T-cell (primary cell): ENCODE data around the gene CCDC86. TPM values are rescaled to one million over a fixed set of nuclear protein-coding genes. Genes with fewer than 3 reads are reported as not detected.

Experiments
- ATAC-seq, 4 experiments: fragments of 200-7000 bp in 3 of 4; fragments of 150-1000 bp in 1 of 4; cut with Tn5 transposase; replicated peaks in 1 of 4; 1 replicate in 3 of 4; 2 replicates in 1 of 4; pipeline ENCODE4 v1.10.0; 2021; ENCODE audit warnings: moderate library complexity in 3 of 4, mild to moderate bottlenecking in 2 of 4, moderate number of reproducible peaks in 1 of 4
- CTCF ChIA-PET, 2 donors: fragments of 300-600 bp; sonication (Branson Sonifier 250); formaldehyde crosslinking; loops; one replicate each; lab custom pipeline; 2022; ENCODE audit warnings: antibody characterized with exemption in 2 of 2; lab: Charles Lee
- POLR2A ChIA-PET, 2 donors: fragments of 300-600 bp; sonication (Branson Sonifier 250); formaldehyde crosslinking; loops; one replicate each; lab custom pipeline; 2022; ENCODE audit warnings: antibody characterized with exemption in 2 of 2; lab: Charles Lee
- DNase-seq, 35 experiments: peaks; one replicate each; pipeline versions ENCODE4 v3.0.0 to v3.0.0-alpha.2; 2013 to 2023
- H3K27ac ChIP-seq: one replicate; pipeline ENCODE4 v1.5.1; 2013; ENCODE audit warnings: low read length
- H3K27me3 ChIP-seq, 2 experiments: replicated peaks in 1 of 2; 1 replicate in 1 of 2; 2 replicates in 1 of 2; pipeline versions ENCODE4 v1.6.1 to v1.7.0; 2013; ENCODE audit warnings: low read length in 1 of 2, mixed read lengths in 1 of 2; ENCODE audit not compliant: control insufficient read depth in 2 of 2, insufficient read depth in 2 of 2; ENCODE audit errors: extremely low read depth in 1 of 2
- H3K36me3 ChIP-seq, 2 donors: 1 replicate in 1 of 2; 2 replicates in 1 of 2; pipeline versions ENCODE4 v1.6.1 to v1.7.0; 2013; ENCODE audit warnings: low read length in 1 of 2; ENCODE audit not compliant: control insufficient read depth in 2 of 2, insufficient read depth in 1 of 2; ENCODE audit errors: extremely low read depth in 1 of 2
- H3K4me1 ChIP-seq, 2 experiments: 1 replicate in 1 of 2; 2 replicates in 1 of 2; pipeline versions ENCODE4 v1.6.1 to v1.7.0; 2013; ENCODE audit warnings: low read length in 2 of 2, mixed read lengths in 1 of 2; ENCODE audit not compliant: insufficient read depth in 2 of 2, control insufficient read depth in 1 of 2; ENCODE audit errors: extremely low read depth in 1 of 2
- H3K4me3 ChIP-seq, 2 donors: 1 replicate in 1 of 2; 2 replicates in 1 of 2; pipeline versions ENCODE4 v1.5.1 to v1.7.0; 2013; ENCODE audit warnings: mild to moderate bottlenecking in 2 of 2, low read length in 1 of 2, moderate library complexity in 1 of 2; ENCODE audit not compliant: control insufficient read depth in 1 of 2; ENCODE audit errors: extremely low read depth in 1 of 2
- H3K9me3 ChIP-seq: 2 replicates; pipeline ENCODE4 v1.7.0; 2013
- H3K27ac Mint-ChIP-seq, 2 donors: one replicate each; pipeline ENCODE4 v1.8.0; 2020 to 2021; ENCODE audit warnings: mild to moderate bottlenecking in 2 of 2, mixed read lengths in 2 of 2
- H3K27me3 Mint-ChIP-seq, 2 donors: one replicate each; pipeline ENCODE4 v1.8.0; 2021 to 2022; ENCODE audit warnings: mixed read lengths in 2 of 2
- H3K36me3 Mint-ChIP-seq: one replicate; pipeline ENCODE4 v1.8.0; 2021; ENCODE audit warnings: mixed read lengths
- H3K4me1 Mint-ChIP-seq, 3 donors: one replicate each; pipeline ENCODE4 v1.8.0; 2020 to 2022; ENCODE audit warnings: mixed read lengths in 3 of 3, mild to moderate bottlenecking in 1 of 3
- H3K4me3 Mint-ChIP-seq, 3 donors: one replicate each; pipeline ENCODE4 v1.8.0; 2020 to 2022; ENCODE audit warnings: mild to moderate bottlenecking in 3 of 3, mixed read lengths in 3 of 3, moderate library complexity in 3 of 3
- H3K9me3 Mint-ChIP-seq, 3 donors: one replicate each; pipeline ENCODE4 v1.8.0; 2020 to 2022; ENCODE audit warnings: mixed read lengths in 3 of 3
- WGBS: methylation state at CpG from one replicate; pipeline ENCODE4 v1.1.5; 2013; ENCODE audit warnings: missing lambda C conversion rate; ENCODE audit not compliant: insufficient coverage; 5-methylcytosine and 5-hydroxymethylcytosine counted together
- total RNA-seq, 35 experiments: library from RNA in 6 of 35; stranded (reverse) in 6 of 35; fragments of 120-200 nt in 1 of 35; gene quantifications; one replicate each; pipeline versions ENCODE4 v1.2.1 to v1.2.4 and lab custom pipeline; 2013 to 2026

Gene CCDC86
- total RNA-seq, 5 donors from 2014 or later (not counting 1 experiment from before 2014, with no cell fraction given), result 11.6 to 20.7 (median 16.3) TPM

DNA sequence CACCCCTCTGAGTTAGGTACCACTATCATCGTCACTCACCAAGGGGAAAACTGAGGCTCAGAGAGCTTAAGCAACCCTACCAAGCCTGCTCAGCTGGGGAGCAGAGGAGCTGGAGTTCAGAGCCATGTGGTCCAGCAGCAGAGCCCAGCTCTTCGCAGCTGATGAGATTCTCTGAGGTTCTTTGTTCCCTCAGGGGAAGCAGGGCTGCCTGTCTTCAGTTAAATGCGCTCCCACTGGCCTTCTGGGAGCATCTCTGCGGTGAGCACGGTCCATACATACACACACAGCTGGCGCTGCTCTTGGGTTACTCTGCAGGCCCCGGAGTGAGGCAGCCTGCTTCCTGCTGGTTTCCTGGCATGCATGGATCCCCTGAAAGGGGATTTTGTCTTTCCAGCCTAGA is 19.0 kb downstream of the CCDC86 start:
- H3K27ac Mint-ChIP-seq, result no peak overlapping the region
- Histone ChIP-seq H3K27me3 (no peaks in the 10 kb centered on the region), H3K27ac (no peak overlapping the region), H3K4me1 (peaks cover 5 to 13% of the 10 kb centered on the region in 2 experiments), H3K9me3 (no peaks in the 10 kb centered on the region), H3K36me3 (no peaks in the 10 kb centered on the region), H3K4me3 (no peak overlapping the region)
- POLR2A ChIA-PET, result no interaction called here
- 72% methylated on average over 6 of the region's 7 CpGs for WGBS
- no peak overlapping the region for H3K4me3 Mint-ChIP-seq
- H3K4me1 Mint-ChIP-seq, result peaks cover 17 to 18% (median 18%) of the 10 kb centered on the region in 3 donors
- no peaks in the 10 kb centered on the region for H3K27me3 Mint-ChIP-seq
- H3K9me3 Mint-ChIP-seq, result no peaks in the 10 kb centered on the region
- DNase-seq (no peak), ATAC-seq (no peak)
- CTCF ChIA-PET, result no interaction called here
- no peaks in the 10 kb centered on the region for H3K36me3 Mint-ChIP-seq

- no peak overlapping the region for H3K27ac Mint-ChIP-seq
Measured at GRCh38 chr11:60862171-60862570, 20.3 kb downstream of the CCDC86 start.

DNA sequence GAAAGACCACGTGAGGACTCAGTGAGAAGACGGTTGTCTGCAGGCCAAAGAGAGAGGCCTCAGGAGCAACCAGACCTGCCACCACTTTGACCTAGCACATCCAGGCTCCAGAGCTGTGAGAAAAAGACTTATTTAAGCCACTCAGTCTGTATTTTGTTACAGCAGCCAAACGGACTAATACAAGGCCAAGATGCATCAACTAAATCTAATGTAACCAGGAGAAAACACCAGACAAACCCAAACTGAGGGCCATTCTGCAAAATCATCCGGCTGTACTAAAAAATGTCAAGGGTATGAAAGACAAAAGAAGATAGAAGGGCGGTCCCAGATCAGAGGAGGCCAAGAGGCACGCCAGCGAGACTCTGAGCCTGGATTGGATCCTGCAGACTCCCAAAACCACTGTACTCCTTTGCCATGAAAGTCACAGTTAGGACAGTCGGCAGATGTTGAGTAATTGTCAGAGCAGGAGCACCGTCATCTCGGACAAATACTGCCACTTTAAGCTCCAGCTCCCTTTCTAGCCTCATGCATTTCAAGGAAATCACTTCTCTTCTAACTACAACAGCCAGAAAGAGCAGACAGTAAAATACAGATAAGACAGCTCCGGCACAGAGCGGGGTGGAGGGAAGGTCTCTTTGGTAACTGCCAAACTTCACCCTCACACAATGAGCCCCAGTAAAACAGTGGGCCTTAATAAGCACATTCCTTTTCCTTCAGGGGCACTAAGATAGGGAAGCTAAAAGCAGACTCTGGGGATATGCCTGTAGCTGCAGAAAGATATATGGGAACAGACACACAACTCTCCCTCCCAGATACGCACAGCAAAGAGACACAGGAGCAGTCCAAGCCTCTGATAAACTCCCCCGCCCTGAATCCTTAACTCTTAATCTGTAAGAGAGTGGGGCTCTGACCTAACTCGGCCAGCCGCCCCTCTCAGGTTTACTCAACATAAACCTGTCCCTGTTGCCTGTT is 21.9 kb downstream of the CCDC86 start:
- no peak overlapping the region for H3K4me3 Mint-ChIP-seq

More at GRCh38 chr11:60862171-60862570, 20.3 kb downstream of the CCDC86 start:
- no peaks in the 10 kb centered on the region for H3K36me3 Mint-ChIP-seq
- no peak overlapping the region for H3K4me3 Mint-ChIP-seq
- peaks cover 17 to 18% (median 18%) of the 10 kb centered on the region in 3 donors for H3K4me1 Mint-ChIP-seq
- peaks cover 0 to 4% of the 10 kb centered on the region in 2 experiments for H3K27me3 ChIP-seq
- H3K27me3 Mint-ChIP-seq, result no peaks in the 10 kb centered on the region
- DNase-seq, result no peak
- H3K9me3 Mint-ChIP-seq, result no peaks in the 10 kb centered on the region
- ChIA-PET CTCF (no interaction called here), POLR2A (no interaction called here)
- no peaks in the 10 kb centered on the region for H3K9me3 ChIP-seq
- H3K4me3 ChIP-seq, result no peak overlapping the region
- H3K36me3 ChIP-seq, result no peaks in the 10 kb centered on the region
- no peak overlapping the region for H3K27ac ChIP-seq
- 84% methylated on average over 8 of the region's 9 CpGs for WGBS
- no peak for ATAC-seq
- peaks cover 5 to 13% of the 10 kb centered on the region in 2 experiments for H3K4me1 ChIP-seq

GRCh38 chr11:60864856-60865513 is 23.1 kb downstream of the CCDC86 start:
- H3K4me1 Mint-ChIP-seq, result peaks cover 0 to 7% (median 4%) of the 10 kb centered on the region in 3 donors
- Histone ChIP-seq H3K36me3 (no peaks in the 10 kb centered on the region), H3K27me3 (peaks cover 0 to 26% of the 10 kb centered on the region in 2 experiments), H3K4me3 (no peak overlapping the region), H3K4me1 (peaks cover 0 to 3% of the 10 kb centered on the region in 2 experiments), H3K9me3 (no peaks in the 10 kb centered on the region), H3K27ac (no peak overlapping the region)
- no peaks in the 10 kb centered on the region for H3K9me3 Mint-ChIP-seq
- WGBS, result 56% methylated on average over 7 of the region's 7 CpGs
- CTCF ChIA-PET, result interaction anchor here in 1 of 2 donors (0.6 kb wide), 1 partner anchor 224 kb away, joined by 3 read pairs; no protein-coding TSS in a partner anchor
- peak overlapping the region in 1 of 2 donors; percentile 34 for H3K27ac Mint-ChIP-seq
- ATAC-seq, result peak in 3 of 4 experiments; percentile 35 to 70 (median 61)
- no peak for DNase-seq
- POLR2A ChIA-PET, result no interaction called here
- H3K27me3 Mint-ChIP-seq, result peaks cover 0 to 4% of the 10 kb centered on the region in 2 donors
- H3K36me3 Mint-ChIP-seq, result no peaks in the 10 kb centered on the region
- no peak overlapping the region for H3K4me3 Mint-ChIP-seq

More for the DNA sequence above, 21.9 kb downstream of the CCDC86 start:
- H3K4me1 Mint-ChIP-seq, result peaks cover 7 to 12% (median 10%) of the 10 kb centered on the region in 3 donors
- no peaks in the 10 kb centered on the region for H3K9me3 Mint-ChIP-seq
- H3K9me3 ChIP-seq, result no peaks in the 10 kb centered on the region
- H3K27ac ChIP-seq, result no peak overlapping the region
- ChIA-PET POLR2A (interaction anchor here in 1 of 2 donors (0.6 kb wide), 1 partner anchor 32 kb away, joined by 3 read pairs; no protein-coding TSS in a partner anchor), CTCF (no interaction called here)
- no peaks in the 10 kb centered on the region for H3K27me3 Mint-ChIP-seq
- no peak for ATAC-seq
- DNase-seq, result no peak
- peak overlapping the region in 1 of 2 donors; percentile 60 for H3K27ac Mint-ChIP-seq
- peaks cover under 1 to 7% of the 10 kb centered on the region in 2 experiments for H3K4me1 ChIP-seq
- no peaks in the 10 kb centered on the region for H3K36me3 ChIP-seq
- H3K27me3 ChIP-seq, result peaks cover 0 to 18% of the 10 kb centered on the region in 2 experiments
- no peaks in the 10 kb centered on the region for H3K36me3 Mint-ChIP-seq
- H3K4me3 ChIP-seq, result no peak overlapping the region
- 90% methylated on average over 6 of the region's 16 CpGs for WGBS

GRCh38 chr11:60866911-60867870 is 25.3 kb downstream of the CCDC86 start, which contains the start of gene ZP1:
Gene ZP1, plus strand, starts transcription at chr11:60867542. Its CDS starts 20 bp downstream, at chr11:60867562.
- no peak within 1 kb of the TSS for H3K27ac Mint-ChIP-seq
- Histone ChIP-seq H3K27me3 (peaks cover 0 to 38% of the 10 kb centered on the region in 2 experiments), H3K4me1 (peaks cover 8 to 25% of the 10 kb centered on the region in 2 experiments), H3K27ac (no peak within 1 kb of the TSS), H3K36me3 (no peaks in the 10 kb centered on the region), H3K9me3 (no peaks in the 10 kb centered on the region), H3K4me3 (no peak within 1 kb of the TSS)
- DNase-seq (no peak), ATAC-seq (no peak)
- POLR2A ChIA-PET, result interaction anchor here (0.5 to 0.6 kb wide), 2 partner anchors 12 to 15 kb away, joined by 3 read pairs; no protein-coding TSS in a partner anchor
- no peaks in the 10 kb centered on the region for H3K9me3 Mint-ChIP-seq
- H3K27me3 Mint-ChIP-seq, result peaks cover 0 to 4% of the 10 kb centered on the region in 2 donors
- WGBS, result 75% methylated on average over 9 of the region's 13 CpGs
- no peaks in the 10 kb centered on the region for H3K36me3 Mint-ChIP-seq
- peaks cover 7 to 17% (median 16%) of the 10 kb centered on the region in 3 donors for H3K4me1 Mint-ChIP-seq
- CTCF ChIA-PET, result no interaction called here
- no peak within 1 kb of the TSS for H3K4me3 Mint-ChIP-seq
